WTC11 (cell line): ENCODE results near the gene CCDC150.

Experiments
- CBFB ChIP-seq: sonication (generic); formaldehyde crosslinking; IDR thresholded peaks from 2 replicates; pipeline ENCODE4 v1.8.1; 2022; ENCODE audit warnings: mild to moderate bottlenecking, low read depth, missing genetic modification reagents
- CREM ChIP-seq: sonication (generic); formaldehyde crosslinking; IDR thresholded peaks from 2 replicates; pipeline ENCODE4 v1.8.1; 2022; ENCODE audit warnings: mild to moderate bottlenecking, missing genetic modification reagents, moderate library complexity
- CTCF ChIP-seq: fragments of 200-600 bp; IDR thresholded peaks from 2 replicates; pipeline ENCODE4 v1.8.0; 2022; ENCODE audit warnings: antibody characterized with exemption
- E2F5 ChIP-seq: sonication (generic); formaldehyde crosslinking; IDR thresholded peaks from 2 replicates; pipeline ENCODE4 v1.8.1; 2022; ENCODE audit warnings: mild to moderate bottlenecking, moderate library complexity, missing genetic modification reagents
- JUN ChIP-seq: sonication (generic); formaldehyde crosslinking; IDR thresholded peaks from 2 replicates; pipeline ENCODE4 v1.8.0; 2023; ENCODE audit warnings: mild to moderate bottlenecking, missing genetic modification reagents
- KAT7 ChIP-seq: sonication (generic); formaldehyde crosslinking; IDR thresholded peaks from 2 replicates; pipeline ENCODE4 v1.8.1; 2023; ENCODE audit warnings: missing genetic modification reagents, mild to moderate bottlenecking, borderline replicate concordance
- TF ChIP-seq, protein P1 (sequence below): sonication (generic); formaldehyde crosslinking; IDR thresholded peaks from 2 replicates; pipeline ENCODE4 v1.8.1; 2022; ENCODE audit warnings: low read depth, mild to moderate bottlenecking, moderate library complexity, missing genetic modification reagents, borderline replicate concordance
- TF ChIP-seq, protein P2 (sequence below): sonication (generic); formaldehyde crosslinking; IDR thresholded peaks from 2 replicates; pipeline ENCODE4 v1.8.0; 2022; ENCODE audit warnings: mild to moderate bottlenecking, missing genetic modification reagents

- TF ChIP-seq CBFB (CRISPR knock-in tag) (no peak), JUN (no peak), CTCF (no peak), CREM (CRISPR knock-in tag) (no peak), KAT7 (CRISPR knock-in tag) (no peak), E2F5 (CRISPR knock-in tag) (no peak)
- TF ChIP-seq, protein P1, sequence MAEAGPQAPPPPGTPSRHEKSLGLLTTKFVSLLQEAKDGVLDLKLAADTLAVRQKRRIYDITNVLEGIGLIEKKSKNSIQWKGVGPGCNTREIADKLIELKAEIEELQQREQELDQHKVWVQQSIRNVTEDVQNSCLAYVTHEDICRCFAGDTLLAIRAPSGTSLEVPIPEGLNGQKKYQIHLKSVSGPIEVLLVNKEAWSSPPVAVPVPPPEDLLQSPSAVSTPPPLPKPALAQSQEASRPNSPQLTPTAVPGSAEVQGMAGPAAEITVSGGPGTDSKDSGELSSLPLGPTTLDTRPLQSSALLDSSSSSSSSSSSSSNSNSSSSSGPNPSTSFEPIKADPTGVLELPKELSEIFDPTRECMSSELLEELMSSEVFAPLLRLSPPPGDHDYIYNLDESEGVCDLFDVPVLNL, result no peak
- TF ChIP-seq, protein P2, sequence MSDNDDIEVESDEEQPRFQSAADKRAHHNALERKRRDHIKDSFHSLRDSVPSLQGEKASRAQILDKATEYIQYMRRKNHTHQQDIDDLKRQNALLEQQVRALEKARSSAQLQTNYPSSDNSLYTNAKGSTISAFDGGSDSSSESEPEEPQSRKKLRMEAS (CRISPR knock-in tag), result no peak
Measured at GRCh38 chr2:196681510-196681909, 42.0 kb downstream of the CCDC150 start.
